ENCODE measurements around the gene PCDHGA11.
"Not testable (repeated sequence)": the region's sequence is repeated elsewhere in the genome, so short reads cannot be mapped to it uniquely, and the experiment has no call there.

The PCDHGA11 gene

DNA sequence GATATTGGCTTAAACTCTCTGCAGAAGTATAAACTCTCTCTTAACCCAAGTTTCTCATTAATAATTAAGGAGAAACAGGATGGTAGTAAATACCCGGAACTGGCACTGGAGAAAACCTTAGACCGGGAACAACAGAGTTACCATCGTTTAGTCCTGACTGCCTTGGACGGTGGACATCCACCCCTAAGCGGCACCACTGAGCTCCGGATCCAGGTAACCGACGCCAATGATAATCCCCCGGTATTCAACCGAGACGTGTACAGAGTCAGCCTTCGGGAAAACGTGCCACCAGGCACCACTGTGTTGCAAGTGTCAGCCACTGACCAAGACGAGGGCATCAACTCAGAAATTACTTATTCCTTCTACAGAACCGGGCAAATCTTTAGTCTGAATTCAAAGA, 22.2 kb upstream of the PCDHGA11 start:
- no peak for DNase-seq (ENCODE audit: low read depth in 1 of 2, low spot score in 1 of 2)

- no peak for DNase-seq (ENCODE audit: low read depth in 1 of 2, low spot score in 1 of 2)
Measured at GRCh38 chr5:141399555-141400258, 21.1 kb upstream of the PCDHGA11 start.

- no peak for DNase-seq (ENCODE audit: low read depth in 1 of 2, low spot score in 1 of 2)
Measured at GRCh38 chr5:141402553-141403243, 18.2 kb upstream of the PCDHGA11 start, which contains the start of gene PCDHGA9. Gene PCDHGA9 (plus strand): TSS chr5:141402778. CDS start chr5:141402953, 175 bp downstream.

DNA sequence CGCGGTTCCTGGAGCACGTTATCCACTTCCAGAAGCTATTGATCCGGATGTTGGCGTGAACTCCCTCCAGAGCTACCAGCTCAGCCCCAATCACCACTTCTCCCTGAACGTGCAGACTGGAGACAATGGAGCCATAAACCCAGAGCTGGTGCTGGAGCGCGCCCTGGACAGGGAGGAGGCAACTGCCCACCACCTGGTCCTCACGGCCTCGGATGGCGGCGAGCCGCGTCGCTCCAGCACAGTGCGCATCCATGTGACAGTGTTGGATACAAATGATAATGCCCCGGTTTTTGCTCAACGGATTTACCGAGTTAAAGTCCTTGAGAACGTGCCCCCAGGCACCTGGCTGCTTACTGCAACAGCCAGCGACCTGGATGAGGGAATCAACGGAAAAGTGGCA, 17.5 kb upstream of the PCDHGA11 start:
- no peak for DNase-seq (ENCODE audit: low read depth in 1 of 2, low spot score in 1 of 2)

DNA sequence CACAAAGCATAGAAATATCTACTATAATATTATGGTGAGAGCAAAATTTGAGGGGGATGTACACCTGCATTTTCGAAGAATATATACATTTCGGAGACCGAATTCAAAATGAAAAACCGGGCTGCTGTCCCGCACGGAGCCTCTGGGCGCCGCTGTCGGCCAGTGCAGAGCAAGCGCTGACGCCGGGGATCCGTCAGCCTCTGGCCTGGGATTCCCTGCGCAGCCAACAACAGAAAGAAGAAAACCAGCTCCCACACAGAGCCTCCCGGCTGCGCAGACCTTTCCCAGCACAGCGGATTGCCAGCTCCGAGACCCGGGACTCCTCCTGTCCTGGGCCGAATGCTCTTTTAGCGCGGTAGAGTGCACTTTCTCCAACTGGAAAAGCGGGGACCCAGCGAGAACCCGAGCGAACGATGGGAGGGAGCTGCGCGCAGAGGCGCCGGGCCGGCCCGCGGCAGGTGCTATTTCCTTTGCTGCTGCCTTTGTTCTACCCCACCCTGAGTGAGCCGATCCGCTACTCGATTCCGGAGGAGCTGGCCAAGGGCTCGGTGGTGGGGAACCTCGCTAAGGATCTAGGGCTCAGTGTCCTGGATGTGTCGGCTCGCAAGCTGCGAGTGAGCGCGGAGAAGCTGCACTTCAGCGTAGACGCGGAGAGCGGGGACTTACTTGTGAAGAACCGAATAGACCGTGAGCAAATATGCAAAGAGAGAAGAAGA, 12.9 kb upstream of the PCDHGA11 start, which contains the start of gene PCDHGB6:
Gene PCDHGB6 (plus strand): TSS at position 232 of the 716 bp plus-strand sequence. CDS start 182 bp downstream, at position 414.
- DNase-seq (ENCODE audit: low read depth in 1 of 2, low spot score in 1 of 2), result not testable (repeated sequence)

- no peak for DNase-seq (ENCODE audit: low read depth in 1 of 2, low spot score in 1 of 2)
Measured at GRCh38 chr5:141409598-141410306, 11.1 kb upstream of the PCDHGA11 start.

GRCh38 chr5:141411575-141411974, 9.3 kb upstream of the PCDHGA11 start:
- DNase-seq (ENCODE audit: low read depth in 1 of 2, low spot score in 1 of 2), result no peak

DNA sequence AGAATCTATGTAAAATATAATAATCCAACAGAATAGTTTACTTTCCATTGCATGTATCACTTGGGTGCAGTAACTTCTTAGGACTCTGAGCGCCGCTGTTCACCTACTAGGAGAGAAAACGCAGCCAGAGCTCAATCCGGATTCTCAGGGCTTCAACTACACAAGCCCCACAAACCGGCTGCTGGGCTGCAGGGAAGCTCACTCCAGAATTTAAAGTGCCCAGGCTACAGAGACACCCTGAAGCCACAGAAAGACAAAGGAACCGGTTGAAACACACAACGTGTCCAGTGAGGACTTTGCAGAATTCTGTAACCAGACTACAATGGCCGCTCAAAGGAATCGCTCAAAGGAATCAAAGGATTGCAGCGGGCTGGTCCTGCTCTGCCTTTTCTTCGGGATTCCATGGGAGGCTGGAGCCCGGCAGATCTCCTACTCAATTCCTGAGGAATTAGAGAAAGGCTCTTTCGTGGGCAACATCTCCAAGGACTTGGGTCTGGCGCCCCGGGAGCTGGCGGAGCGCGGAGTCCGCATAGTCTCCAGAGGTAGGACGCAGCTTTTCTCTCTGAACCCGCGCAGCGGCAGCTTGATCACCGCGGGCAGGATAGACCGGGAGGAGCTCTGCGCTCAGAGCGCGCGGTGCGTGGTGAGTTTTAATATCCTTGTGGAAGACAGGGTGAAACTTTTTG, 7.9 kb upstream of the PCDHGA11 start, which contains the start of gene PCDHGA10:
Gene PCDHGA10 (plus strand): TSS at position 134 of the 686 bp plus-strand sequence. CDS start 189 bp downstream, at position 323.
- no peak for DNase-seq (ENCODE audit: low read depth in 1 of 2, low spot score in 1 of 2)

DNA sequence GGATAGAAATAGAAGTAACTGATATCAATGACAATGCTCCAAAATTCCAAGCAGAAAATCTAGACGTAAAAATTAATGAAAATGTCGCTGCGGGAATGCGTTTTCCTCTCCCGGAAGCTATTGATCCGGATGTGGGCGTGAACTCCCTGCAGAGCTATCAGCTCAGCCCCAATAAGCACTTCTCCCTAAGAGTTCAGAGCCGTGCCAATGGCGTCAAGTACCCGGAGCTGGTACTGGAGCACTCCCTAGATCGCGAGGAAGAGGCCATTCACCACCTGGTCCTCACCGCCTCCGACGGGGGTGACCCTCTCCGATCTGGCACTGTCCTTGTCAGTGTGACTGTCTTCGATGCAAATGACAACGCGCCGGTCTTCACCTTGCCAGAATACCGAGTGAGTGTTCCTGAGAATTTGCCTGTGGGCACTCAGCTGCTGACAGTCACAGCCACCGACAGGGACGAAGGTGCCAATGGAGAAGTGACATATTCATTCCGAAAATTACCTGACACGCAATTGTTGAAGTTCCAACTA, 7.2 kb upstream of the PCDHGA11 start:
- DNase-seq (ENCODE audit: low read depth in 1 of 2, low spot score in 1 of 2), result no peak

DNA sequence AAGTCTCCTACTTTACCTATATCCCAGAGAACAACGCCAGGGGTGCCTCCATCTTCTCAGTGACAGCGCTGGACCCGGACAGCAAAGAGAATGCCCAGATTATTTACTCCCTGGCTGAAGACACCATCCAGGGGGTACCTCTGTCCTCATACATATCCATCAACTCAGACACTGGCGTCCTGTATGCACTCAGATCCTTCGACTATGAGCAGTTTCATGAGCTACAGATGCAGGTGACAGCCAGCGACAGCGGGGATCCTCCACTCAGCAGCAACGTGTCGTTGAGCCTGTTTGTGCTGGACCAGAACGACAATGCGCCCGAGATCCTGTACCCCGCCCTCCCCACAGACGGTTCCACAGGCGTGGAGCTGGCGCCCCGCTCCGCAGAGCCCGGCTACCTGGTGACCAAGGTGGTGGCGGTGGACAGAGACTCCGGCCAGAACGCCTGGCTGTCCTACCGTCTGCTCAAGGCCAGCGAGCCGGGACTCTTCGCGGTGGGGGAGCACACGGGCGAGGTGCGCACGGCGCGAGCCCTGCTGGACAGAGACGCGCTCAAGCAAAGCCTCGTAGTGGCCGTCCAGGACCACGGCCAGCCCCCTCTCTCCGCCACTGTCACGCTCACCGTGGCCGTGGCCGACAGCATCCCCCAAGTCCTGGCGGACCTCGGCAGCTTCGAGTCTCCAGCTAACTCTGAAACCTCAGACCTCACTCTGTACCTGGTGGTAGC, 6.1 kb upstream of the PCDHGA11 start:
- not testable (repeated sequence) for DNase-seq (ENCODE audit: low read depth in 1 of 2, low spot score in 1 of 2)

GRCh38 chr5:141415275-141415618, 5.6 kb upstream of the PCDHGA11 start:
- not testable (repeated sequence) for DNase-seq (ENCODE audit: low read depth in 1 of 2, low spot score in 1 of 2)

GRCh38 chr5:141417494-141418172, 3.2 kb upstream of the PCDHGA11 start, which contains the start of gene PCDHGB7:
Gene PCDHGB7 (plus strand): TSS chr5:141417677. CDS start chr5:141417860, 183 bp downstream.
- DNase-seq (ENCODE audit: low read depth in 1 of 2, low spot score in 1 of 2), result not testable (repeated sequence)

- no peak for DNase-seq (ENCODE audit: low read depth in 1 of 2, low spot score in 1 of 2)
Measured at GRCh38 chr5:141419074-141419880, 1.6 kb upstream of the PCDHGA11 start.

DNA sequence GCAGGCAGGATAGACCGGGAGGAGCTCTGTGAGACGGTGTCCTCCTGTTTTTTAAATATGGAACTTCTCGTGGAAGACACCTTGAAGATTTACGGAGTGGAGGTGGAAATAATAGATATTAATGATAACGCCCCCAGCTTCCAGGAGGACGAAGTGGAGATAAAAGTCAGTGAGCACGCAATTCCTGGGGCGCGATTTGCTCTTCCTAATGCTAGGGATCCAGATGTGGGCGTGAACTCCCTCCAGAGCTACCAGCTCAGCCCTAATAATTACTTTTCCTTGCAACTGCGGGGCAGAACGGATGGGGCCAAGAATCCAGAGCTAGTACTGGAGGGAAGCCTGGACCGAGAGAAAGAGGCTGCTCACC, 621 bp downstream of the PCDHGA11 start:
- DNase-seq (ENCODE audit: low read depth in 1 of 2, low spot score in 1 of 2), result no peak

GRCh38 chr5:141422742-141423291, 2.0 kb downstream of the PCDHGA11 start:
- no peak for DNase-seq (ENCODE audit: low read depth in 1 of 2, low spot score in 1 of 2)

GRCh38 chr5:141427783-141428426, 7.1 kb downstream of the PCDHGA11 start:
- DNase-seq (ENCODE audit: low read depth in 1 of 2, low spot score in 1 of 2), result no peak
